ENCODE measurements around the gene FLOT2.

Gene FLOT2

DNA sequence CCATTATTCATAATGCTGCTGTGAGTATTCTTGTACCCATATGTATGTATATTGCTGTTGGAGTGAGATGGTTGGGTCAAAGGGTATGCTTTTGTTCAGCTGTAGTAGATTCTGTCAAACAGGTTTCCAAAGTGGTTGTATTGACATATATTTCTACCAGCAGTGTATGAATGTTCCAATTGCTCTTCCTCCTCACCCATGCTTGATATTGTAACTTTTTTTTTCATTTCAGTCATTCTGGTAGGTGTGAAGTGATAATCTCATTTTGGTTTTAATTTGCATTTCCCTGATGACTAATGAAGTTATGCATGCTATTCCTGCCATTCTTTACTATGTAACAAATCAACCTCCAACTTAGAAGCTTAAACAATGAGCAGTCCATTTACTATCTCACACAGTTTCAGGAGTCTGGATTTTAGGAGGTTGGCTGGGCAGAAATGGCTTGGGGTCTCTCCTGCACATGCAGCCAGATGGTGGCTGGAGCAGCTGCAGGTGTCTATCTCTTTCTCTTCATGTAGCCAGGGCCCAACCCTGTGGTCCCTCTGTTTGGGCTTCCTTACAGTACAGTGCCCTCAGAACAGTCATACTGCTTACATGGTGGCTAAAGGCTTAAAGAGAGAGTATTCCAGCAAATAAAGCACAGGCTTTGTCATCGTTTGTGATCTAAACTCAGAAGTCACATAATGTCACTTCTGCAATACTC, 21.5 kb downstream of the FLOT2 start:
- no peaks in the 10 kb centered on the region for H4K20me1 ChIP-seq (ENCODE audit: insufficient read depth)
- H3K4me2 ChIP-seq, result no peak overlapping the region
- no peaks in the 10 kb centered on the region for H3K79me2 ChIP-seq (ENCODE audit: insufficient read depth, low read depth)
- H2AFZ ChIP-seq (ENCODE audit: low read depth), result no peak overlapping the region
- H3K27me3 ChIP-seq (ENCODE audit: insufficient read depth, low read depth), result no peaks in the 10 kb centered on the region
- H3K4me3 ChIP-seq (IDR thresholded peaks at IDR 0.05; ENCODE audit: insufficient read depth, low read depth, low read length), result no peak overlapping the region
- H3K27ac ChIP-seq, result no peak overlapping the region
- no peaks in the 10 kb centered on the region for H3K36me3 ChIP-seq (ENCODE audit: insufficient read depth)
- H3K4me1 ChIP-seq (ENCODE audit: low read depth, poor library complexity, severe bottlenecking), result no peaks in the 10 kb centered on the region
- no peak overlapping the region for H3K9ac ChIP-seq
- TF ChIP-seq, protein P1, sequence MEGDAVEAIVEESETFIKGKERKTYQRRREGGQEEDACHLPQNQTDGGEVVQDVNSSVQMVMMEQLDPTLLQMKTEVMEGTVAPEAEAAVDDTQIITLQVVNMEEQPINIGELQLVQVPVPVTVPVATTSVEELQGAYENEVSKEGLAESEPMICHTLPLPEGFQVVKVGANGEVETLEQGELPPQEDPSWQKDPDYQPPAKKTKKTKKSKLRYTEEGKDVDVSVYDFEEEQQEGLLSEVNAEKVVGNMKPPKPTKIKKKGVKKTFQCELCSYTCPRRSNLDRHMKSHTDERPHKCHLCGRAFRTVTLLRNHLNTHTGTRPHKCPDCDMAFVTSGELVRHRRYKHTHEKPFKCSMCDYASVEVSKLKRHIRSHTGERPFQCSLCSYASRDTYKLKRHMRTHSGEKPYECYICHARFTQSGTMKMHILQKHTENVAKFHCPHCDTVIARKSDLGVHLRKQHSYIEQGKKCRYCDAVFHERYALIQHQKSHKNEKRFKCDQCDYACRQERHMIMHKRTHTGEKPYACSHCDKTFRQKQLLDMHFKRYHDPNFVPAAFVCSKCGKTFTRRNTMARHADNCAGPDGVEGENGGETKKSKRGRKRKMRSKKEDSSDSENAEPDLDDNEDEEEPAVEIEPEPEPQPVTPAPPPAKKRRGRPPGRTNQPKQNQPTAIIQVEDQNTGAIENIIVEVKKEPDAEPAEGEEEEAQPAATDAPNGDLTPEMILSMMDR (conservative IDR thresholded peaks at IDR 0.05; ENCODE audit: low read depth, low read length), result no peak

DNA sequence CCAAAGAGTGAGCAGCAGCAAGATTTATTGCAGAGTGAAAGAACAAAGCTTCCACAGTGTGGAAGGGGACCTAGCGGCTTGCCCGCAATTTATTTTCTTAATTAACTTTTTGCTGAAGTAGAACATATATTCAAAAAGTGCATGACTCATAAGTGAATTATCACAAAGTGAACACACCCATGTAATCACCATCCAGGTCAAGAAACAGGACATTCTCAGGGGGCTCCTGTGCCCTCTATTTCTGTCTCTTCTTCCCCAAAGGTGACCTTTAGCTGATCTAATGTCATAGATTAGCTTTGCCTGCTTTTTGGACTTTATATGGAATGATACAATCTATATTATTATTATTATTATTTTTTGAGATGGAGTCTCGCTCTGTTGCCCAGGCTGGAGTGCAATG, 22.8 kb downstream of the FLOT2 start:
- Histone ChIP-seq H3K36me3 (ENCODE audit: insufficient read depth) (no peaks in the 10 kb centered on the region), H3K79me2 (ENCODE audit: insufficient read depth, low read depth) (no peaks in the 10 kb centered on the region), H4K20me1 (ENCODE audit: insufficient read depth) (no peaks in the 10 kb centered on the region), H3K27ac (no peak overlapping the region), H3K4me2 (no peak overlapping the region), H3K27me3 (ENCODE audit: insufficient read depth, low read depth) (no peaks in the 10 kb centered on the region), H3K4me1 (ENCODE audit: low read depth, poor library complexity, severe bottlenecking) (no peaks in the 10 kb centered on the region), H2AFZ (ENCODE audit: low read depth) (no peak overlapping the region), H3K4me3 (IDR thresholded peaks at IDR 0.05; ENCODE audit: insufficient read depth, low read depth, low read length) (no peak overlapping the region), H3K9ac (no peak overlapping the region)
- TF ChIP-seq, protein P1 (conservative IDR thresholded peaks at IDR 0.05; ENCODE audit: low read depth, low read length), result no peak

DNA sequence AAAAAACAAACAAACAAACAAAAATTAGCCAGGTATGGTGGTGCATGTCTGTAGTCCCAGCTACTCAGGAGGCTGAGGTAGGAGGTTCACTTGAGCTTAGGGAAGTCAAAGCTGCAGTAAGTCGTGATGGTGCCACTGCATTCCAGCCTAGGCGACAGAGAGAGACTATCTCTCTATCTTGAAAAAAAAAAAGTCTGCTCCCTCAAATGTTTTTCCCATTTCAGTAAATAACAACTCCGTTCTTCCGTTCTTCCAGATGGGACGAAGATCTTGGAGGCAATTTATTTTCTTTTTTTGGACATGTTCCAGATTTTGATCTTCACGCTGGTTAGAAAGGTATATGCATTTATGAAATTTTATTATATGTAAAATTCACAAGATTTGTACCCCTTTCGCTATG, 23.7 kb downstream of the FLOT2 start:
- no peak overlapping the region for H3K4me2 ChIP-seq
- H3K79me2 ChIP-seq (ENCODE audit: insufficient read depth, low read depth), result no peaks in the 10 kb centered on the region
- no peak overlapping the region for H3K4me3 ChIP-seq (IDR thresholded peaks at IDR 0.05; ENCODE audit: insufficient read depth, low read depth, low read length)
- TF ChIP-seq, protein P1 (conservative IDR thresholded peaks at IDR 0.05; ENCODE audit: low read depth, low read length), result no peak
- H3K27me3 ChIP-seq (ENCODE audit: insufficient read depth, low read depth), result no peaks in the 10 kb centered on the region
- no peaks in the 10 kb centered on the region for H4K20me1 ChIP-seq (ENCODE audit: insufficient read depth)
- H3K36me3 ChIP-seq (ENCODE audit: insufficient read depth), result no peaks in the 10 kb centered on the region
- no peak overlapping the region for H2AFZ ChIP-seq (ENCODE audit: low read depth)
- H3K4me1 ChIP-seq (ENCODE audit: low read depth, poor library complexity, severe bottlenecking), result no peaks in the 10 kb centered on the region
- H3K27ac ChIP-seq, result no peak overlapping the region
- no peak overlapping the region for H3K9ac ChIP-seq

DNA sequence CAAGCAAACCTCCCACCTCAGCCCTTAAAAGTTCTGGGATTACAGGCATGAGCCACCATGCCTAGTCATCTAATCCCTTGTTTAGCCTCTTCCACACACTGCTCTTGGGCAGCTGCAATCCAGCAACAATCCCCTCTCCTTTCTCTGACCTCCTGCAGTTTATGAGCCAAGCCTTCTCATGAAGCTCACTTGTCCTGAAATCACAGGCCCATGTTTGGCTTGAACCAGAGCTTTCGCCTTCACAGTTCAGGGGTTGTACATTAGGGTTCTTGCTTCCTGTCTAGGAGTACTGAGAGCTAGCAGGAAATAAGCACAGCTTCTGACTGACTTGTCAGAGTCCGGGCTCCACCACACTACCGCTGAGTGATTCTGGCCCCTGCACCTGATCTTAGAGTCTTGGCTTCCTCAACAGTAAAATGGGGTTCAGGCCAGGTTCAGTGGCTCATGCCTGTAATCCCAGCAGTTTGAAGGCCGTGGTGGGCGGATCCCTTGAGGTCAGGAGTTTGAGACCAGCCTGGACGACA, 26.4 kb downstream of the FLOT2 start:
- TF ChIP-seq, protein P1 (conservative IDR thresholded peaks at IDR 0.05; ENCODE audit: low read depth, low read length), result no peak
- H3K79me2 ChIP-seq (ENCODE audit: insufficient read depth, low read depth), result no peaks in the 10 kb centered on the region
- H3K4me2 ChIP-seq, result no peak overlapping the region
- H4K20me1 ChIP-seq (ENCODE audit: insufficient read depth), result no peaks in the 10 kb centered on the region
- H3K4me3 ChIP-seq (IDR thresholded peaks at IDR 0.05; ENCODE audit: insufficient read depth, low read depth, low read length), result no peak overlapping the region
- no peak overlapping the region for H2AFZ ChIP-seq (ENCODE audit: low read depth)
- H3K9ac ChIP-seq, result no peak overlapping the region
- H3K27me3 ChIP-seq (ENCODE audit: insufficient read depth, low read depth), result no peaks in the 10 kb centered on the region
- H3K27ac ChIP-seq, result no peak overlapping the region
- no peaks in the 10 kb centered on the region for H3K4me1 ChIP-seq (ENCODE audit: low read depth, poor library complexity, severe bottlenecking)
- no peaks in the 10 kb centered on the region for H3K36me3 ChIP-seq (ENCODE audit: insufficient read depth)
